ENCODE results near the gene ATRIP.

DNA sequence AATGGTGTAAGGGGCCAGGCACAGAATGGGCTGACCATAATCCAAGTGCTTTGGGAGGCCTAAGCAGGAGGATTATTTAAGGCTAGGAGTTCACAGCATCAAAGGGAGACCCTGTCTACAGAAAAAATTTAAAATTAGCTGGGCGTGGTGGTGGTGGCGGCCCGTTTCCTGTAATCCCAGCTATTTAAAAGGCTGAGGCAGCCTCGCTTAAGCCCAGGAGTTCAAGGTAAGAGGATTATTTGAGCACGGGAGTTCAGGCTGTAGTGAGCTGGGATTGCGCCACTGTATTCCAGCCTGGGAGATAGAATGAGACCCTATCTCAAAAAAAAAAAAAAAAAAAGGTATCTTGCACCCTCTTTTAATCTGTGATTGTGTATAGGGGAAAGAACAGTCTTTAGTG is 4.6 kb upstream of the ATRIP start:
- TF ChIP-seq POLR2A (IDR thresholded peaks at IDR 0.05; ENCODE audit: low read depth, low read length), result no peak
- no peak for TF ChIP-seq POLR2AphosphoS5 (IDR thresholded peaks at IDR 0.05; ENCODE audit: low read depth, low read length)
- TF ChIP-seq TAF1 (IDR thresholded peaks at IDR 0.05; ENCODE audit: low read depth, low read length), result no peak
- TF ChIP-seq POU2F2 (IDR thresholded peaks at IDR 0.05; ENCODE audit: low read depth, low read length), result no peak
- TF ChIP-seq SPI1 (IDR thresholded peaks at IDR 0.05; ENCODE audit: low read depth, low read length), result no peak
